T-helper 22 cell (primary cell): ENCODE measurements around the gene BTBD18.
"Not testable (repeated sequence)": the region's sequence is repeated elsewhere in the genome, so short reads cannot be mapped to it uniquely, and the experiment has no call there.

ENCODE experiments used
- DNase-seq: peaks from one replicate; pipeline ENCODE4 v3.0.0-alpha.2; 2020; ENCODE audit warnings: low read depth

Gene BTBD18

DNA sequence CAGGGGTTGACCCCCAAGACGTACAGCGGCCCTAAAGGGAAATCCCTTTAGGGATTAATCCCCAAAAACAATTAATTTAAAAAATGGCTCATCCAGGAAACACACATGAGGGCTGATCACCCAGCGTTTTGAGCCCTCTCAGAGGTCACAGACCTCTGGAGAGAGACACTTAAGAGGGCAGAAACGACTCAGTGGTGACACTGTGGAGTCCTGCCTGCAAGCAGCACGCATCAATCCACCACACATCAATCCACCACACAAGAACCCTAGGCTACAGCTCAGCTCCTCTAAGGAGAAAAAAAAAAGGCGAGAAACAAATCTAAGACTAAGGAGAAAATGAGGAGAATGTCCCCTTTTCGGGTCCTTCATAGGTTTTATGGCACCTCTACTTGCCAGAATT, 22.8 kb downstream of the BTBD18 start:
- DNase-seq, result no peak

DNA sequence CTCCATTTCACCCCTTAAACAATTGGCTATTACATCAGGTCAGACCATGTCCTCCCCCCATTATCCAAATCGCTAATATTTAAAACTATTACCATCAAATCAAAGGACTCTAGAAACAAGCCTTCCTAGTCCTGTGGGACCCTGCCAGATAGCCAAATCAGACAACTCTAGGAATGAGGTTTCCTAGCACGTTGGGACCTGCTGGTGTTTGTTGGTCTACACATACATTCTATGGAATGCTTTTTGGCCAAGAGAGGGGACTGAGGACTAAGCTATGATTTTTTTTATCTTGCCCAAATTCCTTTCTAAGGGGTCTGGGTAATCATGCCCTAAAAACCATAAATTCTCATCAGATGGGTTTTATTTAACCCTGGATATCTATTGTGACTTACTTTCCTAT, 24.4 kb downstream of the BTBD18 start:
- no peak for DNase-seq

DNA sequence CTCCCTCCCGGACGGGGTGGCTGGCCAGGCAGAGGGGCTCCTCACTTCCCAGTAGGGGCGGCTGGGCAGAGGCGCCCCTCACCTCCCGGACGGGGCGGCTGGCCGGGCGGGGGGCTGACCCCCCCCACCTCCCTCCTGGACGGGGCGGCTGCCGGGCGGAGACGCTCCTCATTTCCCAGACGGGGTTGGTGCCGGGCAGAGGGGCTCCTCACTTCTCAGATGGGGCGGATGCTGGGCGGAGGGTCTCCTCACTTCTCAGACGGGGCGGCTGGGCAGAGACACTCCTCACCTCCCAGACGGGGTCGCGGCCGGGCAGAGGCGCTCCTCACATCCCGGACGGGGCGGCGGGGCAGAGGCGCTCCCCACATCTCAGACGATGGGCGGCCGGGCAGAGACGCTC, 34.9 kb downstream of the BTBD18 start:
- not testable (repeated sequence) for DNase-seq

DNA sequence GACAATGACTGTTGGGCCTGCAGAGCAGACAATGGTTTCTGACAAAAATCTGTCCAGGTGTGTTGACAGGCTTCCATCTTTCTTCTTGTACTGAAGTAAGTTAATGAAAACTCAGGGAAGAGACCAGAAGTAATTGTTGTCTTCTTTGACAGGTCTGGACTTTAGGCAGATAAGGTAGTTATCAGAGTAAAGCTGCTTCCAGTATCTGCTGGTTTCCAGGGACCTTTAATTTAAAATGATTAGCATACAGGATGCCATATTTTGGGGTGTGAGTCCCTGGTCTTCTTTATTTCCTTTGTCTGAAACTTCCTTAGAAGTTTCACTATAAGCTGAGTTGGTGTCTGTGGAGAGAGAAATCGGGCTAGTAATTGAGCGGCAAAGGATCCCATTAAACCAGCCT, 37.8 kb downstream of the BTBD18 start:
- no peak for DNase-seq

DNA sequence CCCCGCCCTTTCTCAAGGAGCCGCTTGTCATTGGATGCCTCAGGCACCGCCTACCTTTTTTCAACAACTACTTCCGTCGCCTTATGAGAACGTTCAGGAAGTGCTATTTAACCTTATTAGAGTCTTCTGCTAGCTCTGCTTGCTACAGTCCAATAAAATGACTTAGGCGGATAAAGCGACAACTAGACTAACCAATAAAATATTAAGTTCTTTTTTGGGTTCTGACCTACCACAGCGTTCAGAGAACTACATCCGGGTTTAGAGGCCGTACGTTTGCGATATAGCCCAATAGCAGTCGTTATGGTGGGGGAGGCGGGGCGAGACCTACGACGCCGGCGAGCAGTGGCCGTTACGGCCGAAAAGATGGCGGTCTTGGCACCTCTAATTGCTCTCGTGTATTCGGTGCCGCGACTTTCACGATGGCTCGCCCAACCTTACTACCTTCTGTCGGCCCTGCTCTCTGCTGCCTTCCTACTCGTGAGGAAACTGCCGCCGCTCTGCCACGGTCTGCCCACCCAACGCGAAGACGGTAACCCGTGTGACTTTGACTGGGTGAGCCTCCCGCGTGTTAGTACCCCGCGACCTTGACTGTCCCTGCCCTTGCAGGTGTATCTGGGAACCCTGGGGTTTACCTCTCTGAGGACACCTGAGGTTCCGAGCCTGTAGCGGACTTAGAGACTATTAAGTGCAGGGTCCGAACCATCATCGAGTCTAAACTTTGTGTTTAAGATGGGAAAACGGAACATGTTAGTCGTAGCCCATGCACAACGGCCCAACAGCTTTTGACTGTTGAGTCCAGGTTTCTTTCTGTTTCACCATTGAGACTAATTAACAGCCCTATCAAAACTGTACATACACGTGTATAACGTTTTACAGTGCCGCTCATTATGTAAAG, 39.1 kb downstream of the BTBD18 start, which contains the start of gene TMX2:
Gene TMX2, plus strand, starts transcription at position 338 of the 895 bp plus-strand sequence. Its CDS starts 26 bp downstream, at position 364.
- peak; percentile 86 for DNase-seq

DNA sequence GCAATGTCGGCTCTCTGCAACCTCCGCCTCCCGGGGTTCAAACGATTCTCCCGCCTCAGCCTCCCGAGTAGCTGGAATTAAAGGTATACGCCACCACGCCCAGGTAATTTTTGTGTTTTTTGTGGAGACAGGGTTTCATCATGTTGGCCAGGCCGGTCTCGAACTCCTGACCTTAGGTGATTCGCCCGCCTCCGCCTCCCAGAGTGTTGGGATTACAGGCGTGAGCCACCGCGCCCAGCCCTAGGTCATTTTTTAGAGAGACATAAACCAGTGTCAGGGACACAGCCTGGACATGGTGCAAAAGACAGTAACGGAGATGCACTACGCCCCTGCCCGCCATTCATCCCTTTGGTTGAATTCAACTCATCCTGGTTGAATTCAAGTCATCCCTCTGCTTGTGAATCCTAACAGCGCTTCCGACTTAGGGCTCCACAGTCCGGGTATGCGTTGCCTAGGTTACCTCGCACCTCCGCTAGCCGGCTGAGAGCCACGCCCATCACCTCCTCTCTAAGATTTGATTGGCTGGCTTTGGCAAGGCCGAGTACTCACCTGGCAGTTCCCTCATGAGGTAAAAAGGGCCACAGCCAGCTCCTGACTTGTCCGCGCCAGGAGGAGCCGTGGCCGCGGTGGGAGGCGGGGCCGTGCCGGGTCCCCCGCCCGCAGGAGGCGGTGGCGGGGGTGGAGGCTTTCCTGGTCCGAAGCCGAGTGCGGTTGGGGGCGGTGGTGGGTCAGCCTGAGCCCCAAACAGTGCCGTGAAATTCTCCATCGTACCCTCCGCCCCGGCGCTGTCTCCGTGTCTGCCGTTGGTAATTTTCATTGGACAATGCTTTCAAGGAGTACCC, 40.0 kb downstream of the BTBD18 start, which contains the start of gene MED19:
Gene MED19, minus strand, starts transcription at position 802 of the 842 bp plus-strand sequence. Its CDS starts 36 bp downstream, at position 766.
- DNase-seq, result peak; percentile 75

DNA sequence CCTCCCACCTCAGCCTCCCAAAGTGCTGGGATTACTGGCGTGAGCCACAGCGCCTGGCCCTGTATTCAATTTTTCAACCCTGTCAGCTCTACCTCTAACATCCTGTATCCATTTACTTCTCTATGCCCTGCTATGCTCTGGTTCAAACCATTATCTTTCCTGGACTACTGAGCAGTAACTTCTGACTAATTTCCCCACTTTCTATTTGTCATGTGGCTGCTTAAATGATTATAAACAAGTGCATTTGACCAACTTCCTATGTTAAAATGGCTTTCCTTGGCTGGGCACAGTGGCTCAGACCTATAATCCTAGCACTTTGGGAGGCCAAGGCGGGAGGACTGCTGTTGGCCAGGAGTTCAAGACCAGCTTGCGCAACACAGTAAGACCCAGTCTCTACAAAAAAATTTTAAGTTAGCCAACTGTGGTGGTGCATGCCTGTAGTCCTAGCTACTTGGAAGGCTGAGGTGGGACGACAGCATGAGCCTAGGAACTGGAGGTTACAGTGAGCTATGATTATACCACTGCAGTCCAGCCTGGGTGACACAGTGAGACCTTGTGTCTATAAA, 41.7 kb downstream of the BTBD18 start:
- DNase-seq, result no peak

DNA sequence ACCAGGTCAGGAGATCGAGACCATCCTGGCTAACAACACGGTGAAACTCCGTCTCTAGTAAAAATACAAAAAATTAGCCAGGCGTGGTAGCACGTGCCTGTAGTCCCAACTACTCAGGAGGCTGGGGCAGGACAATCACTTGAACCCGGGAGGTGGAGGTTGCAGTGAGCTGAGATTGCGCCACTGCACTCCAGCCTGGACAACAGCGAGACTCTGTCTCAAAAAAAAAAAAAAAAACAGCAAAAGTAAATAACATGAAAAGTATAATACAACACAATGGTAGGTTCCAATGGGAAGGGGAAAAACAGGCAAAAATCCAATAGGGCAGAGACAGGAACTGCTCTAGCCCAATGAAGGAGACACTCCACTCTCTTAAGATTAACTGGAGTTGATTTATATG, 46.2 kb downstream of the BTBD18 start:
- not testable (repeated sequence) for DNase-seq

DNA sequence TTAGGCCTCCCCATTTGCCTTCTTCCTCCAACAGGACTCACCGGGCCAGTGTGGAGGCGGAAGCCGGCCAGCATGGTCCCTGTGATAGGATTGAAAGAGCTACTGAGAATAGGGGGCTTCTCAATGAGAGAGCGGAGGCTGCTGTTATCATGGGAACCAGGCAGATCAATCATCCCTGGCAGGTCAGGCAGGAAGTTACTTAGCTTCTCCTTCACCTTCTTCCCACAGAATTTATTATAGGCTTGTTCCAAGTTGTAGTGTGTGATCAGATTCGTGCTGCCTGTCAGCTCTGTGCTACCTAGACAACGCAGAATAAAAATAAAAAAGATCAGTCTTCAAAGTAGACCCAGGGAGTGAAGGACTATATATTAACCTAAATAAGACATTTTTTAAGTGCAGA, 46.7 kb downstream of the BTBD18 start:
- DNase-seq, result no peak

DNA sequence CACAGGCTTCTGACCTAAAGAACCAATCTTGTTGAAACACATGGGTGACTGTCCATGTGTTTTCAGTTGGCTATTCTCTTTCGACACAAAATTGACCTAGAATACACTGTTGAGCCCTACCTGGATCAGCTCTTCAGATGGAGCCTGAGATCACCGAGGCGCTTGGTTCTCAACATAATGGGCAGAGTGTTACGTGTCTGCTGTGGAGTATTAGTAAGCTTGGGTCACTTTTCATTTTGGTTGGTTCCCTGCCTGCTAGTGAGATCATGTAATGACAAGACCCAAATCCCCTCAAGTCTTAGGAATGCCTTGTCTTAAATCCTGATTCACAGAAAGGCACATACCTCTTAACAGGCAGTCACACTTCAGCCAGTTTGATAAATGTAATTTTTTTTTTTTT, 48.3 kb downstream of the BTBD18 start:
- DNase-seq, result no peak

DNA sequence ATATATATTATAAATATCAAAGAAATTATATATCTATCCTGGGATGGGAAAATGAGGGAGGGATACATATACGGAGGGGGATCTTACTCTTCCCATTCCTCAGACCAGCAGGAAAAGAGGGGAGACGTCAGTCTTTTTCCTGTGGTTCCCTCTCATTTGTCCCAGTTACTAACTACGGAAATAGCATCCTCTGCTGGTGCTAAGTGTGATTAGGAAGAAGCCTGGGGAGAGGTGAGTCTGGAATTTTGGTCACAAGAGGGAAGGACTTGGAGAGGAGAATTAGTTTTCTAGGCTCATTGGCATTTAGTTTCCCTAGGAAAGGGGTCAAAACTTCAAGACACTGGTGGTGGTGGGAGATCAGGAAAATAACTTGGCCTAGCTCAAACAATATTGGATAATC, 51.2 kb downstream of the BTBD18 start:
- no peak for DNase-seq

DNA sequence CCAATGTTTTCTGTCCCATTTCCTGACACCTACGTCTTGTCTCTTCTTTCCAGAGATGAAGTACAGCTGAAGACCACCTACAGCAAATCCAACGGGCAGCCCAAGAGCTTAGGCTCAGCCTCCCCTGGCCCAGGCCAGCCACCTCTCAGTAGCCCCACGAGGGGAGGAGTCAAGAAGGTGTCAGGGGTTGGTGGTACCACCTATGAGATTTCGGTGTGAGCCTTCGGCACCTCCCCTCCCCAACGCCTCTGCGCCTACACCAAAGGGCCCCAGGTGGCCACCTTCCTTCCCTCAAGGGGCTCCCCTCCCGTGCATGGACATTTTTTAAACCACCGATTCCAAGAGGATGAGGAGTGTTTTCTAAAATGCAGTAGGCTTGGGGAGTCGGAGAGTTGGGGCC, 51.8 kb downstream of the BTBD18 start:
- no peak for DNase-seq

DNA sequence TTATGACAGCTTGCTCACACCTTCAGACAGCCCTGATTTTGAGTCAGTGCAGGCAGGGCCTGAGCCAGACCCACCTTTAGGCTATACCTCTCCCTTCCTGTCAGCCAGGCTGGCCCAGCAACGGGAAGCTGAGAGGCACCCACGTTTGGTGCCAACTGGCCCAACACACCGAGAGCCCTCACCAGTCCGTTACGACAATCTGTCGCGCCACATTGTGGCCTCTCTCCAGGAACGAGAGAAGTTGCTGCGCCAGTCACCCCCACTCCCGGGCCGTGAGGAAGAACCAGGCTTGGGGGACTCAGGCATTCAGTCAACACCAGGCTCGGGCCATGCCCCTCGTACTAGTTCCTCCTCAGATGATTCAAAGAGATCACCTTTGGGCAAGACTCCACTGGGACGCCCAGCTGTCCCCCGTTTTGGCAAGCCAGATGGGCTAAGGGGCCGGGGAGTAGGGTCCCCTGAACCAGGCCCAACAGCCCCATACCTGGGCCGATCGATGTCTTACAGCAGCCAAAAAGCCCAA, 52.7 kb downstream of the BTBD18 start:
- no peak for DNase-seq
